A549 (cell line): ENCODE results near the gene GABARAP.

Source experiments
- CBX8 ChIP-seq: fragments of 200-600 bp; sonication (generic); IDR thresholded peaks from 2 replicates; pipeline ENCODE4 v1.6.1; 2016
- CEBPB ChIP-seq, 2 experiments: fragments of >200 bp in 1 of 2; sonication (Bioruptor Twin) in 1 of 2; formaldehyde crosslinking in 1 of 2; IDR thresholded peaks; 2 replicates each; pipeline ENCODE4 v1.6.1; 2012 to 2016
- EP300 ChIP-seq, 2 experiments: fragments of >200 bp; sonication (Bioruptor Twin); formaldehyde crosslinking; IDR thresholded peaks; 2 replicates in 1 of 2; 3 replicates in 1 of 2; pipeline ENCODE4 v1.6.1; 2016 to 2017
- KDM5A ChIP-seq: fragments of 200-600 bp; sonication (generic); IDR thresholded peaks from 2 replicates; pipeline ENCODE4 v1.6.1; 2016; ENCODE audit warnings: antibody characterized with exemption, mild to moderate bottlenecking
- RARB ChIP-seq: fragments of 250-450 bp; sonication (Bioruptor Pico); IDR thresholded peaks from 2 replicates; pipeline ENCODE4 v1.8.0; 2021; ENCODE audit warnings: mild to moderate bottlenecking, moderate library complexity
- TP53 ChIP-seq: fragments of 250-450 bp; sonication (Bioruptor Pico); IDR thresholded peaks from 2 replicates; pipeline ENCODE4 v1.5.0; 2021; ENCODE audit warnings: mild to moderate bottlenecking, moderate library complexity
- ZC3H11A ChIP-seq: fragments of 450-650 bp; IDR thresholded peaks from 2 replicates; pipeline ENCODE4 v1.6.1; 2014; ENCODE audit warnings: antibody characterized with exemption, mild to moderate bottlenecking
- TF ChIP-seq, protein P1 (sequence below): fragments of >200 bp; sonication (Bioruptor Twin); formaldehyde crosslinking; IDR thresholded peaks from 3 replicates; pipeline ENCODE4 v1.5.1; 2016
- TF ChIP-seq, protein P2 (sequence below): fragments of >200 bp; sonication (Bioruptor Twin); formaldehyde crosslinking; IDR thresholded peaks from 3 replicates; pipeline ENCODE4 v1.6.1; 2016
- TF ChIP-seq, protein P3 (sequence below): fragments of 200-600 bp; sonication (generic); IDR thresholded peaks from 2 replicates; pipeline ENCODE4 v1.6.1; 2016; ENCODE audit warnings: antibody characterized with exemption, mild to moderate bottlenecking, moderate library complexity
- TF ChIP-seq, protein P4 (sequence below): IDR thresholded peaks from 2 replicates; pipeline ENCODE4 v1.6.1; 2012
- TF ChIP-seq, protein P5 (sequence below): fragments of 250-450 bp; sonication (Bioruptor Pico); IDR thresholded peaks from 2 replicates; pipeline ENCODE4 v1.5.0; 2021; ENCODE audit warnings: mild to moderate bottlenecking, moderate library complexity, borderline replicate concordance

DNA sequence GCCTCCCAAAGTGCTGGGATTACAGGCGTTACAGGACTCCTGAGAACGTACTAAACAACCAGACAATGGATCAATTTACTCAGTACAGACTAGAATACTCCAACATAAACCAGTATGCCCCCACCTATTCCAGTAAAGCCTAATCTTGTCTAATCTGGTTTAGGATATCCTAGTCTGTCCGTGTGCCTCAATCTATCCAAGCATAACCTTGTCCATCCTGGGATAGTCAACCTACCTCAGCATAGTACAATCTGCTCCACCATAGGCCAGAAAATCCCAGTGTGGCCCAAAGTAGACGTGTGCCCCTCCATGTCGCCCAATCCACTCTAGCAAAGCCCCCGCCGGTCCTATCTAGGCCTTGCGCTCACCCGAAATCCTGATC, 8.6 kb downstream of the GABARAP start:
- TF ChIP-seq RARB (CRISPR knock-in tag) (no peak), CBX8 (no peak), CEBPB (IDR thresholded peaks at IDR 0.05) (no peak), TP53 (CRISPR knock-in tag) (no peak), ZC3H11A (no peak), EP300 (IDR thresholded peaks at IDR 0.05) (no peak), KDM5A (no peak)
- TF ChIP-seq, protein P1, sequence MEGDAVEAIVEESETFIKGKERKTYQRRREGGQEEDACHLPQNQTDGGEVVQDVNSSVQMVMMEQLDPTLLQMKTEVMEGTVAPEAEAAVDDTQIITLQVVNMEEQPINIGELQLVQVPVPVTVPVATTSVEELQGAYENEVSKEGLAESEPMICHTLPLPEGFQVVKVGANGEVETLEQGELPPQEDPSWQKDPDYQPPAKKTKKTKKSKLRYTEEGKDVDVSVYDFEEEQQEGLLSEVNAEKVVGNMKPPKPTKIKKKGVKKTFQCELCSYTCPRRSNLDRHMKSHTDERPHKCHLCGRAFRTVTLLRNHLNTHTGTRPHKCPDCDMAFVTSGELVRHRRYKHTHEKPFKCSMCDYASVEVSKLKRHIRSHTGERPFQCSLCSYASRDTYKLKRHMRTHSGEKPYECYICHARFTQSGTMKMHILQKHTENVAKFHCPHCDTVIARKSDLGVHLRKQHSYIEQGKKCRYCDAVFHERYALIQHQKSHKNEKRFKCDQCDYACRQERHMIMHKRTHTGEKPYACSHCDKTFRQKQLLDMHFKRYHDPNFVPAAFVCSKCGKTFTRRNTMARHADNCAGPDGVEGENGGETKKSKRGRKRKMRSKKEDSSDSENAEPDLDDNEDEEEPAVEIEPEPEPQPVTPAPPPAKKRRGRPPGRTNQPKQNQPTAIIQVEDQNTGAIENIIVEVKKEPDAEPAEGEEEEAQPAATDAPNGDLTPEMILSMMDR, result no peak
- TF ChIP-seq, protein P2, sequence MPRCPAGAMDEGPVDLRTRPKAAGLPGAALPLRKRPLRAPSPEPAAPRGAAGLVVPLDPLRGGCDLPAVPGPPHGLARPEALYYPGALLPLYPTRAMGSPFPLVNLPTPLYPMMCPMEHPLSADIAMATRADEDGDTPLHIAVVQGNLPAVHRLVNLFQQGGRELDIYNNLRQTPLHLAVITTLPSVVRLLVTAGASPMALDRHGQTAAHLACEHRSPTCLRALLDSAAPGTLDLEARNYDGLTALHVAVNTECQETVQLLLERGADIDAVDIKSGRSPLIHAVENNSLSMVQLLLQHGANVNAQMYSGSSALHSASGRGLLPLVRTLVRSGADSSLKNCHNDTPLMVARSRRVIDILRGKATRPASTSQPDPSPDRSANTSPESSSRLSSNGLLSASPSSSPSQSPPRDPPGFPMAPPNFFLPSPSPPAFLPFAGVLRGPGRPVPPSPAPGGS, result no peak
- TF ChIP-seq, protein P3, sequence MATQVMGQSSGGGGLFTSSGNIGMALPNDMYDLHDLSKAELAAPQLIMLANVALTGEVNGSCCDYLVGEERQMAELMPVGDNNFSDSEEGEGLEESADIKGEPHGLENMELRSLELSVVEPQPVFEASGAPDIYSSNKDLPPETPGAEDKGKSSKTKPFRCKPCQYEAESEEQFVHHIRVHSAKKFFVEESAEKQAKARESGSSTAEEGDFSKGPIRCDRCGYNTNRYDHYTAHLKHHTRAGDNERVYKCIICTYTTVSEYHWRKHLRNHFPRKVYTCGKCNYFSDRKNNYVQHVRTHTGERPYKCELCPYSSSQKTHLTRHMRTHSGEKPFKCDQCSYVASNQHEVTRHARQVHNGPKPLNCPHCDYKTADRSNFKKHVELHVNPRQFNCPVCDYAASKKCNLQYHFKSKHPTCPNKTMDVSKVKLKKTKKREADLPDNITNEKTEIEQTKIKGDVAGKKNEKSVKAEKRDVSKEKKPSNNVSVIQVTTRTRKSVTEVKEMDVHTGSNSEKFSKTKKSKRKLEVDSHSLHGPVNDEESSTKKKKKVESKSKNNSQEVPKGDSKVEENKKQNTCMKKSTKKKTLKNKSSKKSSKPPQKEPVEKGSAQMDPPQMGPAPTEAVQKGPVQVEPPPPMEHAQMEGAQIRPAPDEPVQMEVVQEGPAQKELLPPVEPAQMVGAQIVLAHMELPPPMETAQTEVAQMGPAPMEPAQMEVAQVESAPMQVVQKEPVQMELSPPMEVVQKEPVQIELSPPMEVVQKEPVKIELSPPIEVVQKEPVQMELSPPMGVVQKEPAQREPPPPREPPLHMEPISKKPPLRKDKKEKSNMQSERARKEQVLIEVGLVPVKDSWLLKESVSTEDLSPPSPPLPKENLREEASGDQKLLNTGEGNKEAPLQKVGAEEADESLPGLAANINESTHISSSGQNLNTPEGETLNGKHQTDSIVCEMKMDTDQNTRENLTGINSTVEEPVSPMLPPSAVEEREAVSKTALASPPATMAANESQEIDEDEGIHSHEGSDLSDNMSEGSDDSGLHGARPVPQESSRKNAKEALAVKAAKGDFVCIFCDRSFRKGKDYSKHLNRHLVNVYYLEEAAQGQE, result no peak
- TF ChIP-seq, protein P4, sequence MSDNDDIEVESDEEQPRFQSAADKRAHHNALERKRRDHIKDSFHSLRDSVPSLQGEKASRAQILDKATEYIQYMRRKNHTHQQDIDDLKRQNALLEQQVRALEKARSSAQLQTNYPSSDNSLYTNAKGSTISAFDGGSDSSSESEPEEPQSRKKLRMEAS, result no peak
- TF ChIP-seq, protein P5, sequence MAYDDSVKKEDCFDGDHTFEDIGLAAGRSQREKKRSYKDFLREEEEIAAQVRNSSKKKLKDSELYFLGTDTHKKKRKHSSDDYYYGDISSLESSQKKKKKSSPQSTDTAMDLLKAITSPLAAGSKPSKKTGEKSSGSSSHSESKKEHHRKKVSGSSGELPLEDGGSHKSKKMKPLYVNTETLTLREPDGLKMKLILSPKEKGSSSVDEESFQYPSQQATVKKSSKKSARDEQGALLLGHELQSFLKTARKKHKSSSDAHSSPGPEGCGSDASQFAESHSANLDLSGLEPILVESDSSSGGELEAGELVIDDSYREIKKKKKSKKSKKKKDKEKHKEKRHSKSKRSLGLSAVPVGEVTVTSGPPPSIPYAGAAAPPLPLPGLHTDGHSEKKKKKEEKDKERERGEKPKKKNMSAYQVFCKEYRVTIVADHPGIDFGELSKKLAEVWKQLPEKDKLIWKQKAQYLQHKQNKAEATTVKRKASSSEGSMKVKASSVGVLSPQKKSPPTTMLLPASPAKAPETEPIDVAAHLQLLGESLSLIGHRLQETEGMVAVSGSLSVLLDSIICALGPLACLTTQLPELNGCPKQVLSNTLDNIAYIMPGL (CRISPR knock-in tag), result no peak
